Activated T-cell treated with anti-CD3 and anti-CD28 coated beads for 1 hour (primary cell): Measurements from ENCODE around the gene MAP2K7.
A peak's percentile ranks its signal among the peaks of the same experiment; 100 is the strongest.
"Not testable (repeated sequence)": the region's sequence is repeated elsewhere in the genome, so short reads cannot be mapped to it uniquely, and the experiment has no call there.

Experiments used
- DNase-seq: peaks from one replicate; pipeline ENCODE4 v3.0.0-alpha.2; 2020; ENCODE audit warnings: low read depth

MAP2K7 gene

GRCh38 chr19:7908078-7908699 lies 4.5 kb downstream of the MAP2K7 start:
- DNase-seq: no peak

GRCh38 chr19:7908742-7909461 lies 5.2 kb downstream of the MAP2K7 start:
- no peak for DNase-seq

GRCh38 chr19:7909471-7910067 lies 5.9 kb downstream of the MAP2K7 start:
- no peak for DNase-seq

GRCh38 chr19:7910321-7911161 lies 6.9 kb downstream of the MAP2K7 start:
- no peak for DNase-seq

GRCh38 chr19:7911508-7912143 lies 7.9 kb downstream of the MAP2K7 start:
- no peak for DNase-seq

- no peak for DNase-seq
Measured at GRCh38 chr19:7912144-7912696, 8.5 kb downstream of the MAP2K7 start.

- DNase-seq: no peak
Measured at GRCh38 chr19:7912697-7913564, 9.3 kb downstream of the MAP2K7 start.

- no peak for DNase-seq
Measured at GRCh38 chr19:7913652-7914051, 10.0 kb downstream of the MAP2K7 start.

GRCh38 chr19:7914099-7914498 lies 10.4 kb downstream of the MAP2K7 start:
- no peak for DNase-seq

- no peak for DNase-seq
Measured at GRCh38 chr19:7914598-7915045, 10.9 kb downstream of the MAP2K7 start, which contains the start of gene TGFBR3L. Gene TGFBR3L, plus strand, starts transcription at chr19:7914830.

- DNase-seq: no peak
Measured at GRCh38 chr19:7915250-7916102, 11.8 kb downstream of the MAP2K7 start.

GRCh38 chr19:7916103-7916954 lies 12.7 kb downstream of the MAP2K7 start:
- no peak for DNase-seq

GRCh38 chr19:7916955-7917266 lies 13.2 kb downstream of the MAP2K7 start:
- no peak for DNase-seq

GRCh38 chr19:7917267-7918061 lies 13.8 kb downstream of the MAP2K7 start:
- peak; percentile 47 for DNase-seq

- not testable (repeated sequence) for DNase-seq
Measured at GRCh38 chr19:7918062-7918614, 14.5 kb downstream of the MAP2K7 start.

- no peak for DNase-seq
Measured at GRCh38 chr19:7918615-7919421, 15.1 kb downstream of the MAP2K7 start.
